ENCODE data around the gene IL1RN. TPM values are rescaled to one million over a fixed set of nuclear protein-coding genes. Genes with fewer than 3 reads are reported as not detected.

Gene IL1RN
- total and polyA plus RNA-seq, 2 of the 4 experiments (the other 2 are of a cell fraction), result not detected

- no CpG with 5 or more reads among the region's 8 CpGs for WGBS, 2 experiments (ENCODE audit: extremely low coverage in 2 of 2, insufficient read length in 1 of 2)
- in situ Hi-C loops (cut with MboI; ENCODE audit: low sequenced_read_pairs), result no loop called here
- dilution Hi-C loops (cut with HindIII; ENCODE audit: low sequenced_read_pairs, unreplicated experiment), result no loop called here
- ATAC-seq (ENCODE audit: low read depth) (no peak), DNase-seq (no peak)
- Histone ChIP-seq H4K5ac (ENCODE audit: low read depth, low read length) (no peak overlapping the region), H3K56ac (ENCODE audit: extremely low read depth, insufficient read depth, low read length) (no peak overlapping the region), H3K18ac (ENCODE audit: low read depth, low read length) (no peak overlapping the region), H2AK9ac (replicated peaks; ENCODE audit: low read depth, low read length, poor library complexity) (no peak overlapping the region), H3K23ac (ENCODE audit: low read depth, low read length) (no peak overlapping the region), H3K4ac (ENCODE audit: low read depth, low read length) (no peak overlapping the region), H2BK15ac (ENCODE audit: low read depth, low read length) (no peak overlapping the region), H3K14ac (replicated peaks; ENCODE audit: low read depth, low read length) (no peak overlapping the region), H4K91ac (ENCODE audit: insufficient read depth, low read depth, low read length) (no peak overlapping the region), H4K8ac (ENCODE audit: low read depth in 2 of 2, low read length in 2 of 2) (no peak overlapping the region), H2BK5ac (ENCODE audit: low read depth, low read length, poor library complexity, severe bottlenecking) (no peak overlapping the region), H3K79me1 (ENCODE audit: low read depth in 1 of 2, low read length in 2 of 2) (no peaks in the 10 kb centered on the region), H3K36me3 (ENCODE audit: control insufficient read depth, insufficient read depth, low read length) (no peaks in the 10 kb centered on the region), H4K20me1 (ENCODE audit: insufficient read depth, low read length) (no peaks in the 10 kb centered on the region), H3K4me1 (ENCODE audit: control insufficient read depth, insufficient read depth, low read length) (no peaks in the 10 kb centered on the region), H2AK5ac (ENCODE audit: low read depth, low read length) (no peak overlapping the region), H2BK120ac (ENCODE audit: low read depth, low read length) (no peak overlapping the region), H3K9me1 (ENCODE audit: insufficient read depth, low read length) (no peaks in the 10 kb centered on the region), H2BK20ac (ENCODE audit: low read depth, low read length) (no peak overlapping the region), H3K9ac (ENCODE audit: low read depth, low read length) (no peak overlapping the region), H3K4me2 (ENCODE audit: low read depth, low read length) (no peak overlapping the region), H3K4me3 (ENCODE audit: insufficient read depth, low read depth, low read length) (no peak overlapping the region), H3K9me3 (ENCODE audit: control insufficient read depth, insufficient read depth, low read length) (no peaks in the 10 kb centered on the region), H3K27ac (ENCODE audit: insufficient read depth, low read length) (no peak overlapping the region), H3K27me3 (ENCODE audit: control insufficient read depth, insufficient read depth, low read length) (peaks cover 10% of the 10 kb centered on the region; the same call in 1 of the 2 replicates), H2AFZ (replicated peaks; ENCODE audit: low read length, poor library complexity) (no peak overlapping the region)
- TF ChIP-seq RAD21 (IDR thresholded peaks at IDR 0.05; ENCODE audit: low read length), result no peak
- no peak for TF ChIP-seq POLR2A (IDR thresholded peaks at IDR 0.05; ENCODE audit: low read depth, low read length)
- no peak for TF ChIP-seq CTCF (conservative IDR thresholded peaks at IDR 0.05; ENCODE audit: low read depth, low read length)
- no peak for TF ChIP-seq ELK1 (IDR thresholded peaks at IDR 0.05; ENCODE audit: borderline replicate concordance, low read depth, low read length)
- intact Hi-C loops (cut with micrococcal nuclease), result no loop called here
- BruUV-seq (replicated peaks), result no TSS peak
- ChIA-PET POLR2A (ENCODE audit: unreplicated experiment) (no interaction called here), CTCF (no interaction called here)
Observed at GRCh38 chr2:113112441-113112840, 15.0 kb upstream of the IL1RN start.

All from IMR-90 (cell line).